HS-5 (cell line): ENCODE data around the gene MSMB.
"Not testable (repeated sequence)": the region's sequence is repeated elsewhere in the genome, so short reads cannot be mapped to it uniquely, and the experiment has no call there.

Experiments
- DNase-seq: peaks from one replicate; pipeline ENCODE4 v3.0.0-alpha.2; 2012; ENCODE audit warnings: low read depth

The MSMB gene

DNA sequence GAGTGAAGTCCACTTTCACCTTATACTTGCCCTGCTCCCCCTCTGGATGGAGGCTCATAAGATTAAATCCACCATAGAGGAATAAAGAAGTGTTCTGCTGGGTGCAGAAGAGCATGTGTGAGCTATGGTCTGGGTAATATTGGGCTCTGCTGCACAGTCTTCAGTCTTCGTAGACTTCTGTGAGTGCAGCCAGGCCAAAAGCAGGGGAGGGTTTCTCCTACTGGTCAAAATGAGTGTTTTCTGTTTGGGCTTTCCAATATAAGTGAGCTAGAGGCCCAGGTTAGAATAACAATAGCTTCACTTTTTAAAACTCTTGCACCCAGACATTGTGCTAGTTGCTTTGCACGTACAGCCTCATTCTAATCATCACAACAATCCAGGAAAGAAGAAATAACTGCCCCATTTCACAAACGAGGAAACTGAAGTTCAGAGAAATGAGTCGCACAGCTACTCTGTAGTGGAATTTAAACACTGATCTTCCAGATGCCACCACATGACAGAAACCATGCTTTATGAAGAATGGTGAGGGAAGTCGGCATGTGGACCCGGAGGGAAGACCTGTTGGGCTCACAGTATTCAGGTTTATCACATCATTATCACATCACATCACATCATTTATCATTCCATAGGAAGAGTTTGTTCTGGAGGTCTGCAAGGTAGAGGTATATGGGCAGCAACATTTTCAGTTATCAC, 23.8 kb upstream of the MSMB start:
- DNase-seq = no peak

DNA sequence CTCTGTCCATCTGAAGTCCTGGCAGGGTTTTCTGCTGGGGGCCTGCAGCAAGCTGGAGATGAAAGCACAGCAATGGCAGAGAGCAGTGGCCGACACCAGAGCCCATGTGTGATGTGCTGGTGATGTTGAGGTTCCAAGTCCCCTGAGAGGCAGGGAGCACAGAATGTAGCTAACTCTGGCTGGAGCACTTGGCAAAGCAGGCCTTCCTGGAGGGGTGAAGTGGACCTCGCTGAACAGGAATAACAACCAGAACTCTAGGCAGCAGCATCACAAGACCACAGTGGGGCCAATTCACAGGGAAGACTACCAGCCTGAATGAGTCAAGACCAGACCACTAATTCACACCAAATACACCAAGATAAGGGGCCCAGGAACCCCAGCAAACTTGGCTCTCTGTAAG, 22.8 kb upstream of the MSMB start:
- DNase-seq = no peak

DNA sequence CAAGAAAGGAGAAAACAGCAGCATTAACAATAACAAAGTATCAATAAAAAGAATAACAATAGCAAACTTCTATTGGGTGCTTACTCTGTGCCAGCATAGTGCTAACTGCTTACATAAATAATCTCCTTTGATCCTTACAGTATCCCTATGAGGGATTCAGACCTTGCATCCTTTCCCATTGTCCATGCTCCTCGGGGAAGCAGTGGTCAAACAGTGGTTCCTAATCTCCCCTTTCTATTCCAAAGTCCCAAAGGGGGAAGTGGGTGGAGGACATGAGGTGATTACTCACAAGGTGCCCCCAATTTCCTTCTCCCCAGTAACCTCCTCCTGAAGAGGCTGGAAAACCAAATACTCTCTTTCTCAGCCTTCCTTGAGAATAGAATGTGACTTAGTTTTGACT, 22.0 kb upstream of the MSMB start:
- no peak for DNase-seq

DNA sequence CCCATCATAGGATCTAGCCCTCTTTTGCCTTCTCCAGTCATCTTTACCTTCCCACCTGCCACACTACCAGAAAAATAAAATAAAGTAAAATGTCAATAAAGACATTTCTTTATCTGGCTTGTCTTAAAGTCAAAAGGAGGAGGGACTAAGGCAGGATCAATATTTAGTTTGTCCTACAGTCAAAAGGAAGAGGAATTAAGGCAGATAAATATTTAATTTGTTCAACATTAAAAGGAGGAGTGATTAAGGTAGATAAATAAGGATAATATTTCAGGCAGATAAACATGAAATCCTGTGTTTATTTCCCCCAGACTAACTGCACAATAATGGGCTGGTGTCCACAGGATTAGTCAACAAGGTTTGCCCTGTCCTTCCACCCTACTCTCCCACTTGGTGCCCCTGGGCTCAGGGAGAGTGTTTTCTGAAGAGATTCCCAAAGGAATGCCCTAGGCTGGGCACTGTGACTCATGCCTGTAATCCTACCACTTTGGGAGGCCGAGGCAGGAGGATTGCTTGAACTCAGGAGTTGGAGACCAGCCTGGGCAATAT, 18.3 kb upstream of the MSMB start:
- DNase-seq = no peak

DNA sequence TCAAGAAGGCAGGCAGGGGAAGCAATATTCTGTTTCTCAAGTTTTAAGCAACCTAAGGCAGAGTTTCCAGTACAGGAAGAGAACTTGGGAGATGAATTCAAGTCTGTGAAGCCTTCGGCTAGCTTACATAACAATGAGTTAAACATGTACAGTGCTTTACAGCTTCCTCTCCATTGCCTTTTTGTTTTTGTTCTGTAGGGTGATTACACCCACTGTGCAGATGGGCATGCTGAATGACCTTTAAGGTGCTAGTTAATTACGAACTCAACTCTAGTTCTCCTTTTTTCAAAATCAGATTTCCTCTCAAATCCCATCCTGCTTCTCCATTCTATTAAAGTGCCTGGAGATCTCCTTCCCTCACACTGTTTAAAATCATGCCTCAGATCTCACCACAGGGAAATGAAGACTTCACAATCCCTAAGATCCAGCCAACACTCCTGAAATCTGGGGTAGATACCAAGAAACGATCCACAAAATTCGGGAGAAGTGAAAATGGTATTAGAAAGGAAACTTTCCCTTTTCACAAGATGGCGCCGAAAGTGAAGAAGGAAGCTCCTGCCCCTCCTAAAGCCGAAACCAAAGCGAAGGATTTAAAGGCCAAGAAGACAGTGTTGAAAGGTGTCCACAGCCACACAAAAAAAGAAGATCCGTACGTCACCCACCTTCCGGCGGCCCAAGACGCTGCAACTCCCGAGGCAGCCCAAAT, 16.8 kb upstream of the MSMB start:
- DNase-seq = no peak

DNA sequence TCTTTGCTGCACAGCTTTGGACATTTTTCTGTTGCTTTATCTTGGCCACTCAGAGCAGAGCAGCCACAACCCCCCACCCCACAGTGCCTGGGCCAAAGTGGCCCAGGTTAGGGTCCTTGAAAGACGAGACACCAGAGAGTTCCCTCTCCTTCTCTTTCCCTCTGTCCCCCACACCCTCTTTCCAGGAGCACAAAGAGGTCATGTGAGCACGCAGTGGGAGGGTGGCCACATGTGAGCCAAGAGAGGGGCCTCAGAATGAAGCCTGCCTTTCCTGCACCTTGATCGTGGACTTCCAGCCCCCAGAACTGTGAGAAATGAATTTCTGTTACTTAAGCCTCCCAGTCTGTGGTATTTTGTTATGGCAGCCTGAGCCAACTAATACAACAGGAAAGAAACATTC, 14.6 kb upstream of the MSMB start:
- DNase-seq = no peak

DNA sequence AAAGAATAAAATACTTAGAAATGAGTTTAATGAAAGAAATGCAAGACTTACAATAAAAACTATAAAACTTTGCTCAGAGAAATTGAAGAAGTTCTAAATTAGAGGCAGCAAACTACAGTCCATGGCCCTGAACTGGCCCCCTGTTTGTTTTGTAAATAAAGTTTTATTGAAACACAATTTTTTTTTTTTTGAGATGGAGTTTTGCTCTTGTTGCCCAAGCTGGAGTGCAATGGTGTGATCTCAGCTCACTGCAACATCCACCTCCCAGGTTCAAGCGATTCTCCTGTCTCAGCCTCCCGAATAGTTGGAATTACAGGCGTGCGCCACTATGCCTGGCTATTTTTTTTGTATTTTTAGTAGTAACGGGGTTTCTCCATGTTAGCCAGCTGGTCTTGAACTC, 11.9 kb upstream of the MSMB start:
- DNase-seq = not testable (repeated sequence)

DNA sequence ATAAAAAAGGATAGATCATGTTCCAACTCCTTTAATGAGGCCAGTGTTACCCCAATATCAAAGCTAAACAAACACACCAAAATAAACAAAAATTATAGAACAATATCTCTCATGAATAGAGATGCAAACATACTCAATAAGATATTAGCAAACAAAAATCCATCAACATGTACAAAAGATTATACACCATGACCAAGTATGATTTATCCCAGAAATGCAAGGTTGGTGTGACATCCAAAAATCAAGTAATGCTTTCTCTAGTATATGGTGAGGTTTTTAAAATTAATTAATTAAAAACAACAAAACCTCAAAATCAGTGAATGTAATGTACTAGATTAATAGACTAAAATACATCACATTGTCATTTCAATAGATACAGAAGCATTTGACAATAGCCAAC, 11.0 kb upstream of the MSMB start:
- DNase-seq = no peak

DNA sequence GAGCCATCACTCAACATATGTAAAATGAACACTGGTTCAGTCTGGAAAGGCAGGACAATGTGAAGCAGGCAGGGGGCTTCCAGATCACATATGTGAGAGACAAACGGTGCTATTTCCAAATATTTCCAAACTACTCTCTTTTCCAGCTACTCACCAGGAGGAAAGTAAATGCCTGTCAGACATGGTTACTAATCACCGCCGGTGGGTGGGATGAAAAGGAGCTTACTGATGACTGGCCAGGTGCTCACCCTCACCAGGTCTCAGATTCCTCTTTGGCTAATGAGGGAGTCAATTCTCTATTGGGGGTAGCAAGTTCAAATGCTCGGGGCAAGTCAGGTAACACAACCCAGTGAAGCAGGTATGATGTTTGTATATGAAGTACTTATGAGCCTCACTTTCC, 9.7 kb upstream of the MSMB start:
- DNase-seq = no peak

DNA sequence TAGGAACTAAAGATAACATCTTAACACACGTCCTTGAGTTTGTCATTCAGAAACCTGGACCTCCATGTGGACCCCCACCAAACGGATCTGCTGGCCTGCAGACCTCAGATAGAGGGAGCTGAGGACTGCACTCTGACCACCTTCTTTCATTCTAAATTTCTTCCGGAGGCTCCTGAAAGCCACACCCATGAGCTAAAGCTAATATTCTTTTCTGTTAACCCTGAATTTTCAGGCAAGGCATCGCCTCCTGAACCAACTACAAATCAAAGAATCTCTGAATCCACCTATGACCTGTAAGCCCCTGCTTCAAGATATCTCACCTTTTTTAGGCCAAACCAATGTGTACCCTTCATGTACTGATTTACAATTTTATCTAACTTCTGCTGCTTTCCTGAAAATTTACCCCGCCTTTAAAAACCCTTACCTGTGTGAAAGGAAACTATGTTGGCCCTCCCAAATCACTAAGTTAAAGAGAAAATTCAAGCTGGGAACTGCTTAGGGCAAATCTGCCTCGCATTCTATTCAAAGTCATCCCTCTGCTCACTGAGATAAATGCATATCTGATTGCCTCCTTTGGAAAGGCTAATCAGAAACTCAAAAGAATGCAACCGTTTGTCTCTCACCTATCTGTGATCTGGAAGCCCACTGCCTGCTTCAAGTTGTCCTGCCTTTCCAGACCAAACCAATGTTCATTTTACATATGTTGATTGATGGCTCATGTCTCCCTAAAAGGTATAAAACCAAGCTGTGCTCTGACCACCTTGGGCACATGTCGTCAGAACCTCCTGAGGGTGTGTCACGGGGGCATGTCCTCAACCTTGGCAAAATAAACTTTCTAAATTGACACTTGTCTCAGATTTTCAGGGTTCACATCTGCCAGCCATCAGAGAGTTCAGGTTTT, 7.7 kb upstream of the MSMB start:
- DNase-seq = no peak

DNA sequence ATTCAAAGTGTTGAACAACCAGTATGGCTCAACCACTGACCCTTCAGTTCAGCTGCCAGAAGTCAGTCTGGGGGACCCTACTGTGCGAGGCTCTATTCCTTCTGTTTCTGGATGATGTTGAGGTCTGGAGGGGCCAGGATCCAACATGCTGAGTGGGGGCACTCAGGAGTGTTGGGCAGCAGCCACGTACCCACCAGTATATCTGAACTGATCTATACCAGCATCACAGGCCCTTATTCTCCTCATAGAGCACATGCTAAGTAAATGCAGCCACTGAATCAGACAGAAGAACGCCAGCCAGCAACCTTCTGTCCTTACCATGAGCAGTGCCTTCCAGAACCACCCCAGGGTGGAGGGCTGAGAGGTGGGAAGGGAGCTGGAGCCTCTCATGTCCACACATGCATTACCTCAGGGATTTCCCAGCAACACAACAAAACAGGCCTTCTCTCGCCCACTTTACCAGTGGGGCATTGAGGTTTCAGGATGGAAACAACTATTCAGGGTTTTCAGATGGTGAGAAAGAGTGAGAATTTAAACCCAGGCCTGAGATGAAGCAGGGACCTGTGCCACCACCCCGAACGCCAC, 6.8 kb upstream of the MSMB start:
- no peak for DNase-seq

DNA sequence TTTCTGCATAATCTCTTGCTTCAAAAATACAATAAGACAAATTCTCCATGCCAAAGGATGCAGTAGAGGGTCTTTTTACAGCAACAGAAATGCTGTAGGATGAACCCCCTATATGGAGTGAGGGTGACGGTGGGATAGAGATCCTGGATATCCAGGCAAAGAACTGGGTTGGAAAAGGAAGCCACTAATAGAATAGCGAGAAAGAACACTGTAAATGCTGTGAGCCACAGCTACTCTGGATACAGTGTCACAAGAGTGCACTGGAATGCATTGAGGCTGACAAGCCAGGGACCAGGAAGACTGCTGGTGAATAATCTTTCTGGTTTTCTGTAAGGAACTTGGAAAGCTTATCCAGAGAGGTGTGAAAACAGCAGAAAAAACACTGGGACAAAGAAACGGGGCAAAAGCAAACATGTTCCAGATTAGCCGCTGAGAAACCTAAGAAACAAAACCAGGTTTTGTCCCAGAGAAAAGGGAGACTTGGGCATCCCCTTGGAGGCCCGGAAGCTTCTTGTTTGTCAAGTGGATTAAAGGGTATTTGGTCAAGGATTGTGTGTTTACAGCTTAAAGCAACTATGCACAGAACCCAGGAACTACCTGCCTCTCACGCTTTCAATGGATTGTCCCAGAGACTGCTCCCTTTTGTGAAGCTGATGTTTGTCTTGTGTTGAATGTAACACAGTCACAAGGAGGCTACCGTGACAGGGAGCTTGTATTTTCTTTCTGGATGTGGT, 6.2 kb upstream of the MSMB start:
- no peak for DNase-seq

DNA sequence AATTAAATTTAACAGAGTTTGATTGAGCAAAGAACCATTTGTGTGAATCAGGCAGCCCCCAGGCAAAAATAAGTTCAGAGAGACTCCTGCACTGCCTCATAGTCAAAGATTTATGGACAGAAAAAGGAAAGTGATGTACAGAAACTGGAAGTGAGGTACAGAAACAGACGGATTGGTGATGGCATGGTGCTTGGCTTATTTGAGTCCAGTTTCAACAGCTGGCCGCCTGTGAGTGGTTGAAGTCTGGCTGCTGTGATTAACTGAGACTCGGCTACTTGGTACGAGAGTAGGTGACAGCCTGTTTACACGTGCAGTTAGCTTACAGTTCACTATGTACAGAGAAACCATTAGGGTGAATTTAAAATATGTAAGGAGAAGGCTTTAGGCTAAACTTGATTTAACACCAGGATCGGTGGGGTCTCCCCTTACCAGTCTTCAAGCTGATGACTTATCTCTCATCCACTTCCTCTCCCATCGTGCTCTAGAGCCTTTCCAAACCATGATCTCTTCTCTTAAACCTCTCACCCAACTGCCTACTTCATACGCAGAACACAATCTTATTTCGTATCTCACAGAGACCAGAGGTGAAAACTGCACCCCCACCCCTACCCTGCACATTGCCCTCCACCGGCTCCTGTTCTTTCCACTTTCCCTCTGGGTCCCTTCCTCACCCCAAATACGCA, 5.0 kb upstream of the MSMB start:
- no peak for DNase-seq

DNA sequence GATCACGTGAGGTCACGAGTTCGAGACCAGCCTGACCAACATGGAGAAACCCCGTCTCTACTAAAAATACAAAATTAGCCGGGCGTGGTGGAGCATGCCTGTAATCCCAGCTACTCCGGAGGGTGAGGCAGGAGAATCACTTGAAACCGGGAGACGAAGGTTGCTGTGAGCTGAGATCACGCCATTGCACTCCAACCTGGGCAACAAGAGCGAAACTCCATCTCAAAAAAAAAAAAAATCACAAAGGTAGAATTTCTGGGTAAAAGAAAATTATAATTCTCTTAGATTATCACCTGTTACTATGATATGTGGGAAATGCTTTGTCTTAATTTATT, 3.4 kb upstream of the MSMB start:
- not testable (repeated sequence) for DNase-seq

DNA sequence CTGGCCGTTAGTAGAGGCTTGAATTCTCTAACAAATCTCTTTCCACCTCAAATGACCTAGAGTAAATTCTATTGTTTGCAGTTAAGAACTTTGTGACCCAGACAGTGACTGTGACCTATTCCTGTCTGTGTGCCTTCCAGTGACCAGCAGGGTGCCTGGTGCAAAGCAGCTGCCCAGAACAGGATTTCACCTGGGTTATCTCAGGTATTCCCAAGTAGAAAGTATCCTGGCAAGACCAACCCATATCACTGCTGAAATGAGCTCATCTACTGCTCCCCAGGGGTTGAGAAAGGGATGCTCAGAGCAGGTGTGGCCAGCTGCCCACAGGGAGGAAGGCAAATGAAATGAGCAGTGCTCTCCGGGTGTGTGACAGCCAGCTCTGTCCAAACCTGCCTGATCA, 2.1 kb upstream of the MSMB start:
- no peak for DNase-seq

DNA sequence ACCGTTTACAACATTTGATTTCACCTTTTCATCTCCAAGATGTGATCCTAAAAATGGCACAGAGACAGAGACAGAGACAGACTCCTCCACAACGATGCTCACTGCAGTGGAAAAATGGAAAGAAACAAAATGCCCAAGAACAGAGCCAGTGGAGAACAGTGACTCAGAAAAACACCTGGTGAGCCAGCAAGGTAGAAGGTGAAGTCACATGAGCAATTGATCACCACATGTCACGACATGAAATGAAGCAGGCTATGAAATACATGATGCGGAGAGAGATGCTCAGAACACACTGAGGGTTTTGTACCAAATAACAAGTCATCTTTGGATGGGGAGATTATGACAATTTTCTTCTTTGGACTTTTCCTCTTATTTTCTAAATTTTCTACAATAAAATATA, 3.5 kb downstream of the MSMB start:
- DNase-seq = no peak

DNA sequence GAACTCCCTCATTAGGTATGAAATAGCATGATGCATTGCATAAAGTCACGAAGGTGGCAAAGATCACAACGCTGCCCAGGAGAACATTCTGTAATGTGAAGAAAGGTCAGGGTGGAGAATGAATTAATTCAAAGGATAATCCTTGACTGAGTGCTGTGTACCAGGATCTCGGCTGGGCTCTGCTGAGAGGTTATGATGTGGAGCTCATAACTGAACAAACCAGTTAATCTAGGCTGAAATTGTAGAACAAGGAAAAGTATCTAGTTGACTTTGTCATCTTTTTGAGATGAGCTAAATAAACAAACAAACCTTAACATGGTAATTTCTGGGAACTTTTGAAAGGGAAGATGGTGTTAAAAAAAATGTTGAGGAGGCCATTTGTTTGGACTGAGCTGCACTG, 6.1 kb downstream of the MSMB start:
- no peak for DNase-seq

DNA sequence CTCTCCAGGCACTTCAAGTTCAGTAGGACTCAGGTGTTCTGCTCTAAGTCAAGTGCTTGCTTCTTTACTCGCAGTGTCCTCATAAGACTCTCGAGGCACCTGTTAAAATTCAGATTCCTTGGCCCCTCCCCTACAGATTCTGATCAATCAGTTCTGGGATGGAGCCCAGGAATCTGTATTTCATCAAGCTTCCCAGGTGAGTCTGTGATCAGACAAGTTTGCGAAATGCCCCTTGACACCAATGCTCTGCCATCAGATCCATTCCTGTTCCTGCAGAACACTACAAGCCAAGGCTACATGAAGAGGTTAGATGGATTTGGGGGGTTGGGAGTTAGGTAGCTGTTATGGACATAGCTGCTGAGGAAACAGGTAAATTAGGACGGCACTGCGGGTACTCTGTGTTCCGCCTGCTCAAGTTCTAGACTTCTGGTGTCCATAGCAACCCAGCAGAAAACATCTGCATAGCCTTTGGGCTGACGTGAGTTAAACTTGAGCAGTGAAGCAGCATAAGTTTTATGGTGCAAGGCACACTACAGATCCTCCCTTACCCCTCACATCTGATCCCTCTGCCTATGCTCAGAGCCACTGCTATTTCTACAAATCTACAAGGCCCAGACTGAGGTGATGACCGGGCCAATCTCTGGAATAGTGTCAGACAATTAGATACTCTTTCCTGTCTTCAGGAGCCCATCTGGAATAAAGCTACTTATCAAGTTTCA, 8.8 kb downstream of the MSMB start:
- no peak for DNase-seq

DNA sequence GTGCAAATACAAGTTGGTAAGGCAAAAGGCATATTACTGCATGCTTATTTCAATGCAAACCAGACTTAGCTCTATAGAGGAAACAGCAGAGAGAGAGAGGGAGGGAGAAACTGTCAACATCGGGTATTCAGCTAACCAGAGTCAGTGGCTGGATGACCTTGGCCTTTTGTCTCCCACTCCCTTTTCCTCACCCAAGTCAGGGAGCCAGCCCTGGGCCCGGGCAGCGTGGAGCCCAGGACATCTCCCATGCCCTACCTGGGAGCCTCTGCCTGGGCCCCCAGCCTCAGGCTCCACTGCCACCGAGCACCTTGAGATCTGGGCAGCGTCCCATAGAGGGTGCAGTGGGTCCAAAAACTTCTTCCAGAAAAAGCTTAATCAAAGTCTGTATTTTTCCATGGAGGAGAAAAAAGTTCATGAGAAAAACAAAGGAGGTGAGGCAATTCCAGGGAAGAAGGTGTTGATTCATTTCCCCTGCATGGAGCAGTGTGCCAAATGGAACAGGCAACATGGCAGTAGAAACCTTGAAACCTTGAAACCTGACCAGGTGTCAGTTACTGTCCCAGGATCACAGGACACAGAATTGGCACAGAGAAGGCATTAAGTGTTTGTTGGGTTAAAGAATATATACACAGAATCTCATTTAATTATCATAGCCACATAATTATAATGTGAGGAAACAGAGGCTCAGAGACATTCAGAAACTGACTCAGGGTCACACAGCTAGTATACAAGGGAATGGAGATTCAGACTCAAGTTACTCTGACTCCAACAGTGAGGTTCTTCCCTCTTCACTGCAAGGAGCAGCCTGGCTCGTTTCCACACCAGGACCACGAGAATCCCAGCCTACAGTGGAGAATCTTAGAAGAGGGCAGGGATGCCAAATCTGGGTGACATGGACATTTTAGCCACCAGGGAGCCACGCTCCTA, 9.9 kb downstream of the MSMB start:
- no peak for DNase-seq
